H1 (cell line): ENCODE data around the gene YWHAG. TPM values are rescaled to one million over a fixed set of nuclear protein-coding genes. Genes with fewer than 3 reads are reported as not detected.

Source experiments
- CTCF ChIA-PET: fragments of 300-600 bp; sonication (Branson Sonifier 250); formaldehyde crosslinking; loops from one replicate; lab custom pipeline; 2021; ENCODE audit not compliant: partially characterized antibody; lab: Charles Lee
- POLR2A ChIA-PET: fragments of 300-600 bp; sonication (Branson Sonifier 250); formaldehyde crosslinking; loops from one replicate; lab custom pipeline; 2021; ENCODE audit warnings: inconsistent platforms; ENCODE audit not compliant: partially characterized antibody; lab: Charles Lee
- DNase-seq, 2 experiments: peaks; one replicate each; pipeline versions ENCODE4 v3.0.0 to v3.0.0-alpha.2; 2010 to 2022; ENCODE audit warnings: low spot score in 2 of 2, low read depth in 1 of 2, mixed read lengths in 1 of 2
- FAIRE-seq: peaks from 2 replicates; lab custom pipeline; 2011; peaks lifted over from hg19 to GRCh38; lab: Jason Lieb, UNC
- H2AFZ ChIP-seq: 2 replicates; pipeline ENCODE4 v1.8.1; 2012; ENCODE audit warnings: low read length, inconsistent platforms
- H2AK5ac ChIP-seq: 2 replicates; pipeline ENCODE4 v1.6.1; 2013; ENCODE audit warnings: low read depth, low read length
- H2BK120ac ChIP-seq: replicated peaks from 2 replicates; pipeline ENCODE3; 2013; ENCODE audit warnings: low read depth, low read length, inconsistent platforms
- H2BK12ac ChIP-seq: 2 replicates; pipeline ENCODE4 v1.6.1; 2013; ENCODE audit warnings: low read depth, low read length
- H2BK15ac ChIP-seq: 2 replicates; pipeline ENCODE4 v1.6.1; 2013; ENCODE audit warnings: low read length
- H2BK20ac ChIP-seq: 2 replicates; pipeline ENCODE4 v1.6.1; 2013; ENCODE audit warnings: low read length
- H2BK5ac ChIP-seq: 2 replicates; pipeline ENCODE4 v1.6.1; 2013; ENCODE audit warnings: low read depth, low read length
- H3K14ac ChIP-seq: 2 replicates; pipeline ENCODE4 v1.6.1; 2013; ENCODE audit warnings: inconsistent platforms; ENCODE audit not compliant: insufficient read length
- H3K18ac ChIP-seq: 2 replicates; pipeline ENCODE4 v1.6.1; 2013; ENCODE audit warnings: low read length; ENCODE audit errors: extremely low read depth
- H3K23ac ChIP-seq: 2 replicates; pipeline ENCODE4 v1.6.1; 2013; ENCODE audit warnings: inconsistent platforms; ENCODE audit not compliant: insufficient read length
- H3K23me2 ChIP-seq: 2 replicates; pipeline ENCODE4 v1.6.1; 2013; ENCODE audit warnings: low read depth, low read length
- H3K27ac ChIP-seq: 2 replicates; pipeline ENCODE4 v1.6.1; 2011; ENCODE audit warnings: low read depth, low read length, inconsistent platforms
- H3K27me3 ChIP-seq, 4 experiments: replicated peaks in 1 of 4; 1 replicate in 1 of 4; 2 replicates in 3 of 4; pipeline versions ENCODE4 v1.6.1 to v1.8.1; 2011 to 2013; ENCODE audit warnings: low read length in 3 of 4, mild to moderate bottlenecking in 3 of 4, inconsistent platforms in 2 of 4, mixed read lengths in 2 of 4, moderate library complexity in 1 of 4; ENCODE audit not compliant: control insufficient read depth in 3 of 4, insufficient read depth in 3 of 4; ENCODE audit errors: extremely low read depth in 1 of 4
- H3K36me3 ChIP-seq, 4 experiments: 2 replicates each; pipeline versions ENCODE4 v1.6.1 to v1.8.1; 2011 to 2013; ENCODE audit warnings: mild to moderate bottlenecking in 4 of 4, low read length in 3 of 4, moderate library complexity in 2 of 4, control low read depth in 1 of 4, inconsistent platforms in 1 of 4; ENCODE audit not compliant: insufficient read depth in 4 of 4, control insufficient read depth in 2 of 4
- H3K4ac ChIP-seq: replicated peaks from 2 replicates; pipeline ENCODE3; 2013; ENCODE audit warnings: low read length, low read depth, mixed read lengths, inconsistent platforms; ENCODE audit not compliant: insufficient read length
- H3K4me1 ChIP-seq, 4 experiments: replicated peaks in 1 of 4; 1 replicate in 1 of 4; 2 replicates in 3 of 4; pipeline versions ENCODE4 v1.6.1 to v1.8.1; 2011 to 2013; ENCODE audit warnings: low read length in 3 of 4, inconsistent platforms in 2 of 4, mixed read lengths in 1 of 4; ENCODE audit not compliant: insufficient read depth in 4 of 4, control insufficient read depth in 3 of 4
- H3K4me2 ChIP-seq, 2 experiments: 2 replicates each; pipeline versions ENCODE4 v1.6.1 to v1.8.1; 2011 to 2013; ENCODE audit warnings: low read depth in 2 of 2, low read length in 2 of 2, control low read depth in 1 of 2, inconsistent platforms in 1 of 2, mild to moderate bottlenecking in 1 of 2; ENCODE audit not compliant: insufficient read depth in 1 of 2
- H3K4me3 ChIP-seq, 4 experiments: fragments of 200-600, 300-600 bp in 1 of 4; sonication (generic), shearing (Covaris generic), sonication (Bioruptor Twin) in 1 of 4; 2 replicates each; pipeline versions ENCODE4 v1.5.1 to v1.8.1; 2011 to 2016; ENCODE audit warnings: low read length in 4 of 4, low read depth in 3 of 4, control low read depth in 2 of 4, inconsistent platforms in 2 of 4, mild to moderate bottlenecking in 2 of 4, mixed read lengths in 1 of 4, moderate library complexity in 1 of 4; ENCODE audit not compliant: insufficient read depth in 2 of 4; ENCODE audit errors: extremely low read depth in 1 of 4
- H3K56ac ChIP-seq: replicated peaks from 2 replicates; pipeline ENCODE3; 2013; ENCODE audit warnings: low read depth, mild to moderate bottlenecking, mixed read lengths, low read length, inconsistent platforms; ENCODE audit not compliant: insufficient read length
- H3K79me1 ChIP-seq: 2 replicates; pipeline ENCODE4 v1.6.1; 2013; ENCODE audit warnings: low read depth, low read length, control low read depth
- H3K79me2 ChIP-seq, 2 experiments: 2 replicates each; pipeline versions ENCODE4 v1.6.1 to v1.8.1; 2012 to 2013; ENCODE audit warnings: low read length in 2 of 2, mild to moderate bottlenecking in 2 of 2, inconsistent platforms in 1 of 2; ENCODE audit not compliant: insufficient read depth in 2 of 2, control insufficient read depth in 1 of 2
- H3K9ac ChIP-seq, 4 experiments: replicated peaks in 1 of 4; 1 replicate in 1 of 4; 2 replicates in 3 of 4; pipeline versions ENCODE4 v1.6.1 to v1.8.1; 2011 to 2013; ENCODE audit warnings: low read depth in 3 of 4, low read length in 3 of 4, control low read depth in 2 of 4, mild to moderate bottlenecking in 2 of 4, moderate library complexity in 2 of 4, inconsistent platforms in 1 of 4; ENCODE audit errors: extremely low read depth in 1 of 4
- H3K9me3 ChIP-seq, 2 experiments: 2 replicates each; pipeline versions ENCODE4 v1.6.1 to v1.8.1; 2012 to 2013; ENCODE audit warnings: mild to moderate bottlenecking in 2 of 2, moderate library complexity in 2 of 2, control low read depth in 1 of 2, inconsistent platforms in 1 of 2, low read depth in 1 of 2, low read length in 1 of 2, mixed read lengths in 1 of 2; ENCODE audit not compliant: insufficient read depth in 2 of 2
- H4K20me1 ChIP-seq, 2 experiments: replicated peaks in 1 of 2; 2 replicates each; pipeline versions ENCODE3 to v1.8.1; 2011 to 2013; ENCODE audit warnings: inconsistent platforms in 2 of 2, low read length in 2 of 2, mild to moderate bottlenecking in 1 of 2; ENCODE audit not compliant: insufficient read depth in 2 of 2, control insufficient read depth in 1 of 2
- H4K5ac ChIP-seq: 2 replicates; pipeline ENCODE4 v1.6.1; 2013; ENCODE audit warnings: low read length, low read depth, mixed read lengths, inconsistent platforms; ENCODE audit not compliant: insufficient read length
- H4K8ac ChIP-seq: 2 replicates; pipeline ENCODE4 v1.8.0; 2013; ENCODE audit warnings: mild to moderate bottlenecking, moderate library complexity, low read length, inconsistent platforms; ENCODE audit not compliant: insufficient read depth; ENCODE audit errors: extremely low read depth
- H4K91ac ChIP-seq: replicated peaks from 2 replicates; pipeline ENCODE3; 2013; ENCODE audit warnings: low read length, mixed read lengths, inconsistent platforms; ENCODE audit not compliant: insufficient read length
- BRCA1 ChIP-seq: IDR thresholded peaks from 2 replicates; pipeline ENCODE4 v1.6.1; 2012; ENCODE audit warnings: low read depth, low read length, improper control_type of control experiment
- CTBP2 ChIP-seq: IDR thresholded peaks from 2 replicates; pipeline ENCODE4 v1.7.0; 2011; ENCODE audit warnings: borderline replicate concordance, mild to moderate bottlenecking, moderate library complexity, mixed read lengths, low read length; ENCODE audit not compliant: insufficient read depth, insufficient read length
- RAD21 ChIP-seq, 2 experiments: IDR thresholded peaks in 1 of 2; conservative IDR thresholded peaks in 1 of 2; 2 replicates each; pipeline ENCODE4 v1.6.1; 2011; ENCODE audit warnings: low read depth in 2 of 2, low read length in 2 of 2, improper control_type of control experiment in 1 of 2, inconsistent platforms in 1 of 2, mild to moderate bottlenecking in 1 of 2, moderate library complexity in 1 of 2
- RFX5 ChIP-seq: IDR thresholded peaks from 2 replicates; pipeline ENCODE4 v1.6.1; 2011; ENCODE audit warnings: low read depth, low read length, improper control_type of control experiment, borderline replicate concordance
- SAP30 ChIP-seq: fragments of 300-600 bp; sonication (generic); IDR thresholded peaks from 2 replicates; pipeline ENCODE4 v1.7.1; 2012; ENCODE audit warnings: low read length, moderate library complexity, mild to moderate bottlenecking, inconsistent platforms; ENCODE audit not compliant: insufficient read depth, insufficient replicate concordance
- SRF ChIP-seq: IDR thresholded peaks from 2 replicates; pipeline ENCODE4 v1.6.1; 2011; ENCODE audit warnings: mild to moderate bottlenecking, low read depth, low read length, moderate library complexity
- WGBS, 2 experiments: shearing (Covaris generic) in 1 of 2; methylation state at CpG; one replicate each; pipeline versions ENCODE4 v1.1.6 to v1.1.7; 2013 to 2015; ENCODE audit warnings: low lambda C conversion rate in 2 of 2, mixed read lengths in 2 of 2, inconsistent platforms in 1 of 2, low coverage in 1 of 2, missing lambda C conversion rate in 1 of 2; ENCODE audit not compliant: insufficient replicate concordance in 2 of 2, insufficient coverage in 1 of 2, insufficient read length in 1 of 2; ENCODE audit errors: extremely low coverage in 1 of 2, missing lambda C conversion rate in 1 of 2; 5-methylcytosine and 5-hydroxymethylcytosine counted together
- polyA plus RNA-seq, 7 experiments: library from polyadenylated mRNA; depleted of rRNA in 3 of 7; stranded (reverse) in 5 of 7; unstranded in 2 of 7; fragments of >200 nt in 5 of 7; fragments of 200-250 nt in 2 of 7; gene quantifications; 1 replicate in 5 of 7; 2 replicates in 1 of 7; 4 replicates in 1 of 7; pipeline versions ENCODE4 v1.2.1 to v1.2.3, GENCODE V29; 2011 to 2013; ENCODE audit warnings: missing spikeins in 2 of 7, mixed read lengths in 2 of 7
- total RNA-seq: library from RNA; stranded (reverse); fragmentation: NEBNext Ultra II Directional; extraction: Animal tissue kit (Norgen Biotek cat#: 25700); gene quantifications from 2 replicates; pipeline ENCODE4 v1.2.1, GENCODE V29; 2021

YWHAG gene
- total and polyA plus RNA-seq, 2 of the 8 experiments (the other 6 are each of a cell fraction or from before 2014, with no cell fraction given), result 57.2 to 241 TPM

GRCh38 chr7:76340617-76341131, 18.1 kb downstream of the YWHAG start:
- DNase-seq, result no peak
- no peak overlapping the region for H3K9ac ChIP-seq
- H4K5ac ChIP-seq, result no peak overlapping the region
- H3K27me3 ChIP-seq, result no peaks in the 10 kb centered on the region
- no peak overlapping the region for H2AK5ac ChIP-seq
- no peak overlapping the region for H2AFZ ChIP-seq
- no peak overlapping the region for H2BK12ac ChIP-seq
- H3K27ac ChIP-seq, result no peak overlapping the region
- H3K14ac ChIP-seq, result no peak overlapping the region
- no peak for FAIRE-seq
- H4K91ac ChIP-seq, result no peak overlapping the region
- ChIA-PET POLR2A (interaction anchor here (1.0 to 15.6 kb wide), 2 partner anchors 14 to 24 kb away, joined by 3 to 249 read pairs; partner anchors contain the start of gene YWHAG), CTCF (no interaction called here)
- no peak overlapping the region for H3K4ac ChIP-seq
- H3K36me3 ChIP-seq, result peaks cover 7 to 76% (median 30%) of the 10 kb centered on the region in 4 experiments; a peak in 7 of 8 replicates
- peaks cover 0 to 4% (median 1%) of the 10 kb centered on the region in 4 experiments; a peak in 1 of 7 replicates for H3K4me1 ChIP-seq
- no peak overlapping the region for H3K56ac ChIP-seq
- H4K8ac ChIP-seq, result no peak overlapping the region
- WGBS, 2 experiments, result 86% methylated on average over 1 of the region's 3 CpGs; no CpG with 5 or more reads in 1 of the 2 experiments
- H3K18ac ChIP-seq, result no peak overlapping the region
- no peaks in the 10 kb centered on the region for H3K23me2 ChIP-seq
- H3K4me2 ChIP-seq, result no peak overlapping the region
- TF ChIP-seq BRCA1 (no peak), SRF (no peak), CTBP2 (no peak), RFX5 (no peak), RAD21 (IDR thresholded peaks at IDR 0.05 in 1 of 2, conservative IDR thresholded peaks at IDR 0.05 in 1 of 2; ENCODE audit: low read depth in 2 of 2, low read length in 2 of 2) (no peak), SAP30 (no peak)
- TF ChIP-seq, all 59 proteins: peak for 0
- H2BK20ac ChIP-seq, result no peak overlapping the region
- H3K4me3 ChIP-seq, result no peak overlapping the region
- peaks cover 17% of the 10 kb centered on the region for H3K79me1 ChIP-seq
- no peak overlapping the region for H2BK5ac ChIP-seq
- no peak overlapping the region for H2BK120ac ChIP-seq
- H2BK15ac ChIP-seq, result no peak overlapping the region
- H3K23ac ChIP-seq, result no peak overlapping the region
- peaks cover 55 to 99% of the 10 kb centered on the region in 2 experiments for H3K79me2 ChIP-seq
- no peaks in the 10 kb centered on the region for H3K9me3 ChIP-seq
- H4K20me1 ChIP-seq, result peaks cover 36 to 47% of the 10 kb centered on the region in 2 experiments
